Esophagus squamous epithelium (tissue), 5 donors: ENCODE measurements around the gene DKK3. TPM values are rescaled to one million over a fixed set of nuclear protein-coding genes. Genes with fewer than 3 reads are reported as not detected.

Source experiments
- DNase-seq: peaks from one replicate; lab custom pipeline; 2025; lab: John Stamatoyannopoulos, UW
- H3K27ac ChIP-seq, 4 donors: fragments of 200-600 bp; sonication (generic); one replicate each; pipeline ENCODE4 v1.5.1; 2016 to 2019; ENCODE audit warnings: mild to moderate bottlenecking in 1 of 4
- H3K27me3 ChIP-seq, 4 donors: fragments of 200-600 bp; sonication (generic); 1 replicate in 3 of 4; 2 replicates in 1 of 4; pipeline versions ENCODE4 v1.5.1 to v1.6.0; 2017 to 2021; ENCODE audit warnings: antibody characterized with exemption in 1 of 4
- H3K36me3 ChIP-seq, 3 donors: fragments of 200-600 bp; sonication (generic); one replicate each; pipeline ENCODE4 v1.5.1; 2016 to 2019
- H3K4me1 ChIP-seq, 3 donors: fragments of 200-600 bp; sonication (generic); one replicate each; pipeline ENCODE4 v1.5.1; 2017 to 2019
- H3K4me3 ChIP-seq, 4 donors: fragments of 200-600 bp; sonication (generic); 1 replicate in 3 of 4; 2 replicates in 1 of 4; pipeline ENCODE4 v1.5.1; 2016 to 2019; ENCODE audit warnings: mild to moderate bottlenecking in 2 of 4, moderate library complexity in 1 of 4
- H3K9me3 ChIP-seq, 3 donors: fragments of 200-600 bp; sonication (generic); one replicate each; pipeline ENCODE4 v1.5.1; 2016 to 2019
- CTCF ChIP-seq, 6 experiments: fragments of 450-650 bp in 4 of 6; fragments of 200-600 bp in 2 of 6; sonication (generic) in 2 of 6; IDR thresholded peaks; one replicate each; pipeline ENCODE4 v1.5.1; 2016 to 2019; ENCODE audit warnings: antibody characterized with exemption in 6 of 6, mild to moderate bottlenecking in 4 of 6, moderate library complexity in 4 of 6
- POLR2A ChIP-seq, 4 donors: fragments of 450-650 bp; IDR thresholded peaks; one replicate each; pipeline ENCODE4 v1.6.1; 2017; ENCODE audit warnings: antibody characterized with exemption in 4 of 4, mild to moderate bottlenecking in 4 of 4, moderate library complexity in 3 of 4
- WGBS, 2 donors: methylation state at CpG; one replicate each; pipeline ENCODE4 v1.1.5; 2018; 5-methylcytosine and 5-hydroxymethylcytosine counted together
- intact Hi-C: fragments of 100-400 bp; cut with DNase I; formaldehyde crosslinking; loops from one replicate; pipeline ENCODE4 v1.15.0; 2022
- total RNA-seq, 4 donors: library from RNA; depleted of rRNA; stranded (reverse); fragments of >200 nt; gene quantifications; one replicate each; pipeline ENCODE4 v1.1.0, GENCODE V29; 2016
- donor health status: DM: yes; HTN: yes; CAD: no.

The DKK3 gene
- total RNA-seq, 4 donors from 2014 or later: 24.8 to 112 (median 44.5) TPM

- Histone ChIP-seq H3K4me1 (peaks cover 18 to 57% (median 26%) of the 10 kb centered on the region in 3 donors), H3K27ac (peak overlapping the region in 3 of 4 donors; percentile 28 to 79 (median 36)), H3K4me3 (peak overlapping the region in 1 of 4 donors; percentile 12), H3K9me3 (no peaks in the 10 kb centered on the region), H3K27me3 (peaks cover 0 to 50% (median 0%) of the 10 kb centered on the region in 4 donors), H3K36me3 (peaks cover 0 to 10% (median 0%) of the 10 kb centered on the region in 3 donors)
- no peak for TF ChIP-seq POLR2A (IDR thresholded peaks at IDR 0.05)
- no peak for TF ChIP-seq CTCF (IDR thresholded peaks at IDR 0.05)
- WGBS, 2 donors: 25 to 43% methylated on average over 1 of the region's 1 CpG
- intact Hi-C loops: no loop called here
- no peak for DNase-seq
These were observed 3.0 kb downstream of the DKK3 start for GRCh38 chr11:12005476-12005875.

- 63 to 70% methylated on average over 4 of the region's 4 CpGs for WGBS, 2 donors
- Histone ChIP-seq H3K4me1 (peaks cover 18 to 57% (median 26%) of the 10 kb centered on the region in 3 donors), H3K27me3 (peaks cover 0 to 47% (median 0%) of the 10 kb centered on the region in 4 donors), H3K27ac (peak overlapping the region in 3 of 4 donors; percentile 28 to 79 (median 36)), H3K9me3 (no peaks in the 10 kb centered on the region), H3K4me3 (peak overlapping the region in 1 of 4 donors; percentile 12), H3K36me3 (peaks cover 0 to 10% (median 0%) of the 10 kb centered on the region in 3 donors)
- intact Hi-C loops: no loop called here
- no peak for TF ChIP-seq CTCF (IDR thresholded peaks at IDR 0.05)
- no peak for TF ChIP-seq POLR2A (IDR thresholded peaks at IDR 0.05)
- DNase-seq: no peak
These were observed 3.4 kb downstream of the DKK3 start for GRCh38 chr11:12005061-12005460.

GRCh38 chr11:12003815-12004214 lies 4.6 kb downstream of the DKK3 start:
- no peak overlapping the region for H3K4me3 ChIP-seq
- no peak overlapping the region for H3K27ac ChIP-seq
- no peak for DNase-seq
- intact Hi-C loops: no loop called here
- TF ChIP-seq POLR2A (IDR thresholded peaks at IDR 0.05) (no peak), CTCF (IDR thresholded peaks at IDR 0.05) (no peak)
- peaks cover 0 to 10% (median 0%) of the 10 kb centered on the region in 3 donors for H3K36me3 ChIP-seq
- peaks cover 18 to 50% (median 22%) of the 10 kb centered on the region in 3 donors for H3K4me1 ChIP-seq
- 67 to 89% methylated on average over 4 of the region's 4 CpGs for WGBS, 2 donors
- H3K27me3 ChIP-seq: peaks cover 0 to 34% (median 0%) of the 10 kb centered on the region in 4 donors
- no peaks in the 10 kb centered on the region for H3K9me3 ChIP-seq

GRCh38 chr11:12003336-12003735 lies 5.1 kb downstream of the DKK3 start:
- peaks cover 0 to 30% (median 0%) of the 10 kb centered on the region in 4 donors for H3K27me3 ChIP-seq
- no peaks in the 10 kb centered on the region for H3K9me3 ChIP-seq
- no peak for DNase-seq
- H3K4me1 ChIP-seq: peaks cover 20 to 50% (median 20%) of the 10 kb centered on the region in 3 donors
- H3K4me3 ChIP-seq: no peak overlapping the region
- H3K36me3 ChIP-seq: peaks cover 0 to 10% (median 0%) of the 10 kb centered on the region in 3 donors
- no peak for TF ChIP-seq POLR2A (IDR thresholded peaks at IDR 0.05)
- TF ChIP-seq CTCF (IDR thresholded peaks at IDR 0.05): no peak
- no peak overlapping the region for H3K27ac ChIP-seq
- WGBS, 2 donors: 91 to 94% methylated on average over 2 of the region's 2 CpGs
- intact Hi-C loops: no loop called here

GRCh38 chr11:12001186-12001585 lies 7.2 kb downstream of the DKK3 start:
- Histone ChIP-seq H3K4me3 (no peak overlapping the region), H3K27me3 (peaks cover 0 to 8% (median 0%) of the 10 kb centered on the region in 4 donors), H3K27ac (no peak overlapping the region), H3K4me1 (peaks cover 8 to 46% (median 11%) of the 10 kb centered on the region in 3 donors), H3K9me3 (no peaks in the 10 kb centered on the region), H3K36me3 (peaks cover 0 to 27% (median 0%) of the 10 kb centered on the region in 3 donors)
- no peak for DNase-seq
- intact Hi-C loops: no loop called here
- 40 to 78% methylated on average over 7 of the region's 7 CpGs for WGBS, 2 donors
- TF ChIP-seq CTCF (IDR thresholded peaks at IDR 0.05) (no peak), POLR2A (IDR thresholded peaks at IDR 0.05) (no peak)
